Measurements from ENCODE around the gene CIT.

CIT gene

GRCh38 chr12:119859241-119859640 is 17.9 kb downstream of the CIT start:
- no peak for DNase-seq (ENCODE audit: low spot score)

GRCh38 chr12:119857041-119857591 is 20.0 kb downstream of the CIT start:
- no peak for DNase-seq (ENCODE audit: low spot score)

GRCh38 chr12:119850330-119850729 is 26.8 kb downstream of the CIT start:
- no peak for DNase-seq (ENCODE audit: low spot score)

- DNase-seq (ENCODE audit: low spot score) = peak; percentile 30
These were observed 34.0 kb downstream of the CIT start for GRCh38 chr12:119843100-119843499.

- DNase-seq (ENCODE audit: low spot score) = peak; percentile 69
These were observed 34.7 kb downstream of the CIT start for GRCh38 chr12:119842380-119842779.

GRCh38 chr12:119841433-119842210 is 35.5 kb downstream of the CIT start:
- DNase-seq (ENCODE audit: low spot score) = no peak

- no peak for DNase-seq (ENCODE audit: low spot score)
These were observed 36.5 kb downstream of the CIT start for GRCh38 chr12:119840582-119840981.

- DNase-seq (ENCODE audit: low spot score) = no peak
These were observed 37.0 kb downstream of the CIT start for GRCh38 chr12:119840168-119840567.

GRCh38 chr12:119838826-119839600 is 38.1 kb downstream of the CIT start:
- DNase-seq (ENCODE audit: low spot score) = no peak

- DNase-seq (ENCODE audit: low spot score) = peak; percentile 2
These were observed 40.3 kb downstream of the CIT start for GRCh38 chr12:119836781-119837180.

- no peak for DNase-seq (ENCODE audit: low spot score)
These were observed 42.1 kb downstream of the CIT start for GRCh38 chr12:119835068-119835467.

- DNase-seq (ENCODE audit: low spot score) = no peak
These were observed 47.7 kb downstream of the CIT start for GRCh38 chr12:119829439-119829838.

- DNase-seq (ENCODE audit: low spot score) = no peak
These were observed 48.8 kb downstream of the CIT start for GRCh38 chr12:119828300-119828699.

- DNase-seq (ENCODE audit: low spot score) = no peak
These were observed 49.4 kb downstream of the CIT start for GRCh38 chr12:119827760-119828159.

GRCh38 chr12:119826661-119827445 is 50.3 kb downstream of the CIT start:
- no peak for DNase-seq (ENCODE audit: low spot score)

- DNase-seq (ENCODE audit: low spot score) = no peak
These were observed 51.9 kb downstream of the CIT start for GRCh38 chr12:119825262-119825661.

GRCh38 chr12:119822046-119822445 is 55.1 kb downstream of the CIT start:
- no peak for DNase-seq (ENCODE audit: low spot score)

- DNase-seq (ENCODE audit: low spot score) = no peak
These were observed 57.8 kb downstream of the CIT start for GRCh38 chr12:119819322-119819721.

- DNase-seq (ENCODE audit: low spot score) = no peak
These were observed 59.4 kb downstream of the CIT start for GRCh38 chr12:119817546-119818343.

GRCh38 chr12:119809023-119809422 is 68.1 kb downstream of the CIT start:
- DNase-seq (ENCODE audit: low spot score) = no peak

GRCh38 chr12:119808441-119808840 is 68.7 kb downstream of the CIT start:
- no peak for DNase-seq (ENCODE audit: low spot score)

All from pons (tissue), 1 donor.